Measurements from ENCODE around the gene BRAT1.

- TF ChIP-seq, protein P1, sequence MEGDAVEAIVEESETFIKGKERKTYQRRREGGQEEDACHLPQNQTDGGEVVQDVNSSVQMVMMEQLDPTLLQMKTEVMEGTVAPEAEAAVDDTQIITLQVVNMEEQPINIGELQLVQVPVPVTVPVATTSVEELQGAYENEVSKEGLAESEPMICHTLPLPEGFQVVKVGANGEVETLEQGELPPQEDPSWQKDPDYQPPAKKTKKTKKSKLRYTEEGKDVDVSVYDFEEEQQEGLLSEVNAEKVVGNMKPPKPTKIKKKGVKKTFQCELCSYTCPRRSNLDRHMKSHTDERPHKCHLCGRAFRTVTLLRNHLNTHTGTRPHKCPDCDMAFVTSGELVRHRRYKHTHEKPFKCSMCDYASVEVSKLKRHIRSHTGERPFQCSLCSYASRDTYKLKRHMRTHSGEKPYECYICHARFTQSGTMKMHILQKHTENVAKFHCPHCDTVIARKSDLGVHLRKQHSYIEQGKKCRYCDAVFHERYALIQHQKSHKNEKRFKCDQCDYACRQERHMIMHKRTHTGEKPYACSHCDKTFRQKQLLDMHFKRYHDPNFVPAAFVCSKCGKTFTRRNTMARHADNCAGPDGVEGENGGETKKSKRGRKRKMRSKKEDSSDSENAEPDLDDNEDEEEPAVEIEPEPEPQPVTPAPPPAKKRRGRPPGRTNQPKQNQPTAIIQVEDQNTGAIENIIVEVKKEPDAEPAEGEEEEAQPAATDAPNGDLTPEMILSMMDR (IDR thresholded peaks at IDR 0.05), result no peak
- TF ChIP-seq EZH2 (IDR thresholded peaks at IDR 0.05; ENCODE audit: borderline replicate concordance, insufficient read depth, low read depth, low read length, poor library complexity, severe bottlenecking), result no peak
These were observed 2.2 kb downstream of the BRAT1 start for GRCh38 chr7:2553108-2553507.

Measured in B cell (primary cell).